OCI-LY7 (cell line): ENCODE results near the gene SPANXN3. TPM values are rescaled to one million over a fixed set of nuclear protein-coding genes. Genes with fewer than 3 reads are reported as not detected.

Source experiments
- BruUV-seq: library from RNA; stranded (reverse); fragments of 400-500 nt; replicated peaks from 2 replicates; lab custom pipeline; 2021; lab: Mats Ljungman, UMichigan
- CTCF ChIA-PET: fragments of 300-600 bp; sonication (Branson Sonifier 250); formaldehyde crosslinking; loops from one replicate; lab custom pipeline; 2022; ENCODE audit warnings: antibody characterized with exemption; ENCODE audit not compliant: unreplicated experiment; lab: Charles Lee
- POLR2A ChIA-PET: fragments of 300-600 bp; sonication (Branson Sonifier 250); formaldehyde crosslinking; loops from one replicate; lab custom pipeline; 2022; ENCODE audit warnings: antibody characterized with exemption; lab: Charles Lee
- DNase-seq: peaks from one replicate; pipeline ENCODE4 v3.0.0-alpha.2; 2015; ENCODE audit warnings: low spot score
- H2AFZ ChIP-seq: fragments of 200-600 bp; sonication (generic), shearing (Covaris generic); 2 replicates; pipeline ENCODE4 v1.6.1; 2014; ENCODE audit warnings: mild to moderate bottlenecking, antibody characterized with exemption, low read length, moderate library complexity
- H3K27ac ChIP-seq: fragments of 200-600 bp; sonication (generic); 2 replicates; pipeline ENCODE4 v1.5.1; 2014; ENCODE audit warnings: mixed run types, low read depth, mild to moderate bottlenecking, moderate library complexity, low read length, inconsistent platforms; ENCODE audit not compliant: poor library complexity, severe bottlenecking
- H3K36me3 ChIP-seq: fragments of 200-600 bp; sonication (generic); 2 replicates; pipeline ENCODE4 v1.6.1; 2014; ENCODE audit warnings: mild to moderate bottlenecking, antibody characterized with exemption, low read length, moderate library complexity, mixed read lengths; ENCODE audit not compliant: insufficient read depth
- H3K4me1 ChIP-seq: fragments of 200-600 bp; sonication (generic); 2 replicates; pipeline ENCODE4 v1.5.1; 2014; ENCODE audit warnings: mild to moderate bottlenecking, low read length; ENCODE audit not compliant: insufficient read depth, poor library complexity, severe bottlenecking
- H3K4me2 ChIP-seq: fragments of 200-600 bp; sonication (generic); 2 replicates; pipeline ENCODE4 v1.6.1; 2014; ENCODE audit warnings: mild to moderate bottlenecking, low read length
- H3K4me3 ChIP-seq: fragments of 200-600 bp; sonication (generic); 2 replicates; pipeline ENCODE4 v1.5.1; 2014; ENCODE audit warnings: mild to moderate bottlenecking, low read depth, low read length; ENCODE audit not compliant: poor library complexity, severe bottlenecking
- H3K79me2 ChIP-seq: fragments of 200-600 bp; sonication (generic); 2 replicates; pipeline ENCODE4 v1.6.1; 2016; ENCODE audit warnings: low read depth, mild to moderate bottlenecking, low read length, moderate library complexity, mixed read lengths; ENCODE audit not compliant: insufficient read depth
- H3K9me2 ChIP-seq: fragments of 200-600 bp; sonication (generic); 2 replicates; pipeline ENCODE4 v1.6.1; 2016; ENCODE audit warnings: mild to moderate bottlenecking, low read length, mixed read lengths; ENCODE audit not compliant: insufficient read depth
- H3K9me3 ChIP-seq: fragments of 200-600 bp; sonication (generic); 2 replicates; pipeline ENCODE4 v1.6.1; 2014; ENCODE audit warnings: mild to moderate bottlenecking, mixed run types, low read length, mixed read lengths
- H4K20me1 ChIP-seq: fragments of 200-600 bp; sonication (generic); 2 replicates; pipeline ENCODE4 v1.6.1; 2014; ENCODE audit warnings: mild to moderate bottlenecking, antibody characterized with exemption, low read length, moderate library complexity, mixed read lengths; ENCODE audit not compliant: insufficient read depth
- CTCF ChIP-seq: fragments of 200-600 bp; sonication (generic); conservative IDR thresholded peaks from 2 replicates; pipeline ENCODE4 v1.5.1; 2014; ENCODE audit warnings: mild to moderate bottlenecking, antibody characterized with exemption, low read length, moderate library complexity, mixed read lengths
- EZH2phosphoT487 ChIP-seq: fragments of 200-600 bp; sonication (generic); IDR thresholded peaks from 2 replicates; pipeline ENCODE4 v1.6.1; 2018; ENCODE audit warnings: low read depth, borderline replicate concordance, mild to moderate bottlenecking, mixed run types, antibody characterized with exemption, low read length, moderate library complexity, mixed read lengths
- intact Hi-C: fragments of 100-400 bp; cut with micrococcal nuclease; formaldehyde crosslinking; loops from one replicate; pipeline ENCODE4 v1.10.0; 2022; ENCODE audit not compliant: unreplicated experiment
- total RNA-seq, 2 experiments: library from RNA; depleted of rRNA in 1 of 2; stranded (reverse); fragments of >200 nt in 1 of 2; shearing (Covaris generic) in 1 of 2; gene quantifications; 2 replicates each; pipeline ENCODE4 v1.2.3, GENCODE V29; 2014 to 2022

The SPANXN3 gene
- total RNA-seq, 2 experiments from 2014 or later, result not detected

- Histone ChIP-seq H4K20me1 (no peaks in the 10 kb centered on the region), H3K9me3 (no peaks in the 10 kb centered on the region), H3K4me1 (no peaks in the 10 kb centered on the region), H3K27ac (no peak overlapping the region), H3K9me2 (no peaks in the 10 kb centered on the region), H2AFZ (no peak overlapping the region), H3K79me2 (no peaks in the 10 kb centered on the region), H3K36me3 (no peaks in the 10 kb centered on the region), H3K4me2 (no peak overlapping the region), H3K4me3 (no peak overlapping the region)
- CTCF ChIA-PET, result no interaction called here
- intact Hi-C loops, result no loop called here
- POLR2A ChIA-PET, result no interaction called here
- no TSS peak for BruUV-seq
- TF ChIP-seq EZH2phosphoT487 (no peak), CTCF (no peak)
- DNase-seq, result no peak
Observed at GRCh38 chrX:143461606-143462005, 55.7 kb downstream of the SPANXN3 start.

Other genes with a start within 250 kb of the SPANXN3 start
- not detected in 2 replicates for gene SLITRK4, start 118.6 kb upstream of the SPANXN3 start, total RNA-seq (2014; rRNA removed; shearing (Covaris generic))
- not detected in 2 replicates for gene SLITRK4, start 118.6 kb upstream of the SPANXN3 start, total RNA-seq (2022)
- gene SPANXN2, start 203.3 kb upstream of the SPANXN3 start, total RNA-seq (2014; rRNA removed; shearing (Covaris generic)), result not detected in 2 replicates
- not detected in 2 replicates for gene SPANXN2, start 203.3 kb upstream of the SPANXN3 start, total RNA-seq (2022)